K562 (cell line): ENCODE results near the gene TOM1. TPM values are rescaled to one million over a fixed set of nuclear protein-coding genes. Genes with fewer than 3 reads are reported as not detected.
A peak's percentile ranks its signal among the peaks of the same experiment; 100 is the strongest.

Experiments used
- ATAC-seq: fragments of 200-7000 bp; cut with Tn5 transposase; 3 replicates; pipeline ENCODE4 v1.9.1; 2020; ENCODE audit warnings: moderate library complexity
- BruUV-seq: library from RNA; stranded (reverse); fragments of 400-500 nt; replicated peaks from 2 replicates; lab custom pipeline; 2021; lab: Mats Ljungman, UMichigan
- CTCF ChIA-PET: fragments of 300-600 bp; formaldehyde crosslinking; extraction: SDS; loops from one replicate; lab custom pipeline; 2021; ENCODE audit warnings: low intra/inter-chr PET ratio; lab: Yijun Ruan, JAX
- POLR2A ChIA-PET: fragments of 300-600, 350-650 bp; sonication (Branson Sonifier 250); formaldehyde crosslinking; extraction: SDS; loops from one replicate; lab custom pipeline; 2021; ENCODE audit warnings: antibody characterized with exemption, inconsistent platforms; lab: Yijun Ruan, JAX
- DNase-seq, 4 experiments: peaks; one replicate each; pipeline versions ENCODE4 v3.0.0 to v3.0.0-alpha.2; 2011 to 2018; ENCODE audit warnings: low spot score in 3 of 4, mixed read lengths in 3 of 4; ENCODE audit errors: extremely low read depth in 1 of 4
- FAIRE-seq: peaks from 2 replicates; lab custom pipeline; 2011; peaks lifted over from hg19 to GRCh38; lab: Jason Lieb, UNC
- H2AFZ ChIP-seq: 2 replicates; pipeline ENCODE4 v1.6.0; 2011; ENCODE audit warnings: low read depth, low read length, control low read depth, inconsistent platforms
- H3K27ac ChIP-seq: fragments of 200-600 bp; 3 replicates; pipeline ENCODE4 v1.8.0; 2011; ENCODE audit warnings: low read depth, mild to moderate bottlenecking, control low read depth, inconsistent platforms, low read length, moderate library complexity, mixed read lengths; ENCODE audit errors: extremely low read depth
- H3K27me3 ChIP-seq, 2 experiments: fragments of 300-600 bp in 1 of 2; 2 replicates in 1 of 2; 3 replicates in 1 of 2; pipeline versions ENCODE4 v1.6.0 to v1.8.0; 2011; ENCODE audit warnings: inconsistent platforms in 2 of 2, low read length in 2 of 2, mild to moderate bottlenecking in 1 of 2, mixed read lengths in 1 of 2, moderate library complexity in 1 of 2; ENCODE audit not compliant: control insufficient read depth in 2 of 2, insufficient read depth in 2 of 2
- H3K36me3 ChIP-seq: fragments of 300-600 bp; 3 replicates; pipeline ENCODE4 v1.8.0; 2011; ENCODE audit warnings: mild to moderate bottlenecking, low read length, inconsistent platforms; ENCODE audit not compliant: control insufficient read depth, insufficient read depth
- H3K4me1 ChIP-seq, 2 experiments: fragments of 200-600 bp in 1 of 2; replicated peaks in 1 of 2; 2 replicates in 1 of 2; 3 replicates in 1 of 2; pipeline versions ENCODE4 v1.5.1 to v1.8.0; 2011; ENCODE audit warnings: inconsistent platforms in 2 of 2, low read length in 2 of 2, mild to moderate bottlenecking in 1 of 2, mixed read lengths in 1 of 2, moderate library complexity in 1 of 2; ENCODE audit not compliant: control insufficient read depth in 2 of 2, insufficient read depth in 2 of 2
- H3K4me2 ChIP-seq: 2 replicates; pipeline ENCODE4 v1.6.1; 2011; ENCODE audit warnings: low read length, control low read depth, inconsistent platforms, mixed read lengths; ENCODE audit not compliant: insufficient read depth
- H3K4me3 ChIP-seq: fragments of 200-600 bp; sonication (generic), shearing (Covaris generic); 2 replicates; pipeline ENCODE4 v1.5.1; 2016; ENCODE audit warnings: control low read depth, inconsistent platforms
- H3K79me2 ChIP-seq: fragments of 200-600 bp; 3 replicates; pipeline ENCODE4 v1.8.0; 2011; ENCODE audit warnings: low read length, inconsistent platforms; ENCODE audit not compliant: control insufficient read depth, insufficient read depth
- H3K9ac ChIP-seq, 2 experiments: 2 replicates each; pipeline versions ENCODE4 v1.6.0 to v1.6.1; 2011; ENCODE audit warnings: low read depth in 2 of 2, low read length in 2 of 2, control low read depth in 1 of 2, inconsistent platforms in 1 of 2, mild to moderate bottlenecking in 1 of 2, mixed read lengths in 1 of 2; ENCODE audit not compliant: insufficient read depth in 1 of 2
- H3K9me1 ChIP-seq: one replicate; pipeline ENCODE4 v1.6.0; 2011; ENCODE audit warnings: inconsistent platforms, mild to moderate bottlenecking, low read length, moderate library complexity; ENCODE audit not compliant: control insufficient read depth, insufficient read depth
- H3K9me3 ChIP-seq: replicated peaks from 2 replicates; pipeline ENCODE4 v1.5.1; 2011; ENCODE audit warnings: low read depth, low read length, inconsistent platforms; ENCODE audit not compliant: control insufficient read depth, insufficient read depth
- H4K20me1 ChIP-seq: replicated peaks from 2 replicates; pipeline ENCODE4 v1.6.1; 2011; ENCODE audit warnings: low read length, inconsistent platforms, mixed read lengths; ENCODE audit not compliant: control insufficient read depth, insufficient read depth
- BCOR ChIP-seq: fragments of 450-650 bp; IDR thresholded peaks from 2 replicates; pipeline ENCODE4 v1.6.1; 2016
- CTCF ChIP-seq, 3 experiments: IDR thresholded peaks in 2 of 3; conservative IDR thresholded peaks in 1 of 3; 2 replicates each; pipeline ENCODE4 v1.5.1; 2011 to 2012; ENCODE audit warnings: low read length in 3 of 3, mild to moderate bottlenecking in 3 of 3, control low read depth in 2 of 3, improper control_type of control experiment in 1 of 3, inconsistent platforms in 1 of 3, low read depth in 1 of 3, mixed read lengths in 1 of 3, moderate library complexity in 1 of 3; ENCODE audit not compliant: insufficient read depth in 2 of 3
- ESRRA ChIP-seq: fragments of 450-650 bp; IDR thresholded peaks from 2 replicates; pipeline ENCODE4 v1.6.1; 2014; ENCODE audit warnings: low read depth, mild to moderate bottlenecking, moderate library complexity, borderline replicate concordance
- FOXP1 ChIP-seq: sonication (generic); formaldehyde crosslinking; IDR thresholded peaks from 2 replicates; pipeline ENCODE4 v1.8.0; 2022; ENCODE audit warnings: mild to moderate bottlenecking, missing genetic modification reagents
- HDAC2 ChIP-seq: fragments of 450-650 bp; IDR thresholded peaks from 2 replicates; pipeline ENCODE4 v1.6.1; 2016; ENCODE audit warnings: mild to moderate bottlenecking
- KDM5B ChIP-seq: fragments of 200-600 bp; sonication (generic); IDR thresholded peaks from 2 replicates; pipeline ENCODE4 v1.6.1; 2012; ENCODE audit warnings: low read depth, mild to moderate bottlenecking, moderate library complexity, low read length, control low read depth, inconsistent platforms; ENCODE audit not compliant: insufficient replicate concordance
- POLR2B ChIP-seq: fragments of 450-650 bp; IDR thresholded peaks from 2 replicates; pipeline ENCODE4 v1.6.1; 2018; ENCODE audit warnings: low read depth; ENCODE audit not compliant: partially characterized antibody
- RHOXF2B ChIP-seq: fragments of 250-450 bp; sonication (Bioruptor Pico); conservative IDR thresholded peaks from 2 replicates; pipeline ENCODE4 v1.5.1; 2021
- RREB1 ChIP-seq: fragments of 250-450 bp; sonication (Bioruptor Pico); IDR thresholded peaks from 2 replicates; pipeline ENCODE4 v1.4.0; 2020
- SUPT5H ChIP-seq: fragments of 450-650 bp; IDR thresholded peaks from 2 replicates; pipeline ENCODE4 v1.6.1; 2016
- WGBS: fragments of 100-300 bp; shearing (Covaris generic); methylation state at CpG from one replicate; pipeline ENCODE4 v1.1.6; 2016; ENCODE audit warnings: low coverage, mixed read lengths; ENCODE audit not compliant: insufficient coverage; ENCODE audit errors: missing lambda C conversion rate; 5-methylcytosine and 5-hydroxymethylcytosine counted together
- in situ Hi-C: fragments of 300-500 bp; cut with MboI; formaldehyde crosslinking; loops from 4 replicates; pipeline ENCODE4 v1.15.0; 2018; ENCODE audit warnings: inconsistent platforms, mixed read lengths
- intact Hi-C: fragments of 100-400 bp; cut with micrococcal nuclease; formaldehyde crosslinking; loops from 2 replicates; pipeline ENCODE4 v1.14.2; 2022
- polyA plus RNA-seq, 8 experiments: library from polyadenylated mRNA; depleted of rRNA in 4 of 8; stranded (reverse) in 5 of 8; unstranded in 3 of 8; fragments of >200 nt; fragmentation: Nextera tagmentation in 2 of 8; fragmentation: Illumina TruSeq in 1 of 8; extraction: Ambion mirVana in 2 of 8; extraction: Trizol in 1 of 8; gene quantifications; 2 replicates each; pipeline versions ENCODE4 v1.2.1 to v1.2.3, GENCODE V29; 2011 to 2014; ENCODE audit warnings: inconsistent platforms in 1 of 8, missing spikeins in 1 of 8
- total RNA-seq, 7 experiments: library from RNA; depleted of rRNA in 6 of 7; stranded (reverse); fragments of >200 nt in 6 of 7; fragmentation: Illumina TruSeq in 2 of 7; extraction: Trizol in 2 of 7; gene quantifications; 2 replicates each; pipeline versions ENCODE4 v1.2.1 to v1.2.3, GENCODE V29; 2011 to 2021; ENCODE audit warnings: low replicate concordance in 1 of 7

Gene TOM1
- total and polyA plus RNA-seq, 9 of the 15 experiments (the other 6 are each of a cell fraction or from before 2014, with no cell fraction given): 0.64 to 20.6 (median 12.0) TPM

GRCh38 chr22:35296051-35296450 lies 3.6 kb upstream of the TOM1 start (continued):
- TF ChIP-seq HDAC2 (no peak), BCOR (no peak), RHOXF2B (CRISPR knock-in tag) (no peak), ESRRA (no peak), POLR2B (no peak), FOXP1 (CRISPR knock-in tag) (no peak), KDM5B (no peak)
- TF ChIP-seq, all 486 proteins: peak for 0

DNA sequence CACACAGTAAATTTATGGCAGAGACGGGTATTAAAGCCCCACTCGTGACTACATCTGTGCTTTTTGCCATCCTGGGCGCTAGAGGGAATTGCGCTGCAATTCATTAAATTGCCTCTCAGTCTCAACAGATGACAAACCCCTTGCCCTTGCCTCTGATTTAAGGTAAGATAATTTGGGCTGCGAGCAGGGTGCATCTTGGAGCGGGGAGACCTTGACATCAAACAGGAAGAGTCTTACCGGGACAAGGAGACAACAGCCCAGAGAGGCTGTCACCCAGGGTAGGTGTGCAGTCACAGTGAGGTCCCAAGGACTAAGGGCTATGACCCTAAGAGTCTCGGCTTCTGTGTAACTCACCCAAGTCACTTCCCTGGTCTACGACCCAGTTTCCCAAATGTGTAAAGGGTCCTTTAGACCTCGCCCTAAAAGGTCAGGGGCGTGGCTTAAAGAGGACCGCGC lies 449 bp upstream of the TOM1 start:
- ATAC-seq (peak; percentile 60), FAIRE-seq (peak; percentile 56), DNase-seq (no peak)
- H3K9me3 ChIP-seq: no peaks in the 10 kb centered on the region
- in situ Hi-C loops: no loop called here
- H3K4me3 ChIP-seq: peak overlapping the region; percentile 68
- H3K27ac ChIP-seq: peak overlapping the region; percentile 89
- intact Hi-C loops: no loop called here
- H3K79me2 ChIP-seq: peaks cover 10% of the 10 kb centered on the region
- POLR2A ChIA-PET: interaction anchor here (0.6 to 1.1 kb wide), 8 partner anchors 17 to 900 kb away, joined by 3 to 5 read pairs (median 4); no protein-coding TSS in a partner anchor
- WGBS: 1% methylated on average over 13 of the region's 13 CpGs
- CTCF ChIA-PET: no interaction called here
- peak overlapping the region; percentile 87 for H3K4me2 ChIP-seq
- H3K9me1 ChIP-seq: no peaks in the 10 kb centered on the region
- TSS peak; percentile 96 for BruUV-seq
- peaks cover 10 to 17% of the 10 kb centered on the region in 2 experiments; a peak in 4 of 5 replicates for H3K4me1 ChIP-seq
- peak overlapping the region; percentile 93 for H2AFZ ChIP-seq
- peaks cover 24% of the 10 kb centered on the region; the same call in 2 of the 3 replicates for H3K36me3 ChIP-seq
- no peaks in the 10 kb centered on the region for H3K27me3 ChIP-seq
- no peaks in the 10 kb centered on the region for H4K20me1 ChIP-seq
- H3K9ac ChIP-seq: peak overlapping the region; percentile 81 to 84
- 0 out of 2 replicates have a peak, but pooled peaks have one; percentile 54 for TF ChIP-seq SUPT5H
- 0 out of 6 replicates have a peak, but pooled peaks of 1 of the 3 experiments have one; percentile 22 for TF ChIP-seq CTCF (IDR thresholded peaks at IDR 0.05 in 2 of 3, conservative IDR thresholded peaks at IDR 0.05 in 1 of 3; ENCODE audit: insufficient read depth in 2 of 3, low read depth in 1 of 3, low read length in 3 of 3)
- TF ChIP-seq RREB1 (CRISPR knock-in tag): no peak
